Psoas muscle (tissue), 8 donors: ENCODE data around the gene BAHCC1. TPM values are rescaled to one million over a fixed set of nuclear protein-coding genes. Genes with fewer than 3 reads are reported as not detected.
A peak's percentile ranks its signal among the peaks of the same experiment; 100 is the strongest.

Experiments
- ATAC-seq, 4 donors: fragments of 200-7000 bp; cut with Tn5 transposase; one replicate each; pipeline ENCODE4 v1.9.1; 2020; ENCODE audit warnings: moderate library complexity in 3 of 4, mild to moderate bottlenecking in 2 of 4
- DNase-seq, 2 donors: peaks; one replicate each; pipeline ENCODE4 v3.0.0-alpha.2; 2020
- H3K27ac ChIP-seq: fragments of 200-600 bp; one replicate; pipeline ENCODE4 v1.8.0; 2022
- H3K27me3 ChIP-seq, 3 donors: fragments of 200-600 bp in 1 of 3; one replicate each; pipeline versions ENCODE4 v1.6.1 to v1.8.0; 2013 to 2022; ENCODE audit warnings: low read length in 2 of 3, mild to moderate bottlenecking in 2 of 3, moderate library complexity in 1 of 3; ENCODE audit not compliant: insufficient read depth in 3 of 3
- H3K36me3 ChIP-seq, 2 donors: fragments of 200-600 bp in 1 of 2; one replicate each; pipeline versions ENCODE4 v1.6.1 to v1.8.0; 2013 to 2022; ENCODE audit warnings: low read depth in 1 of 2, mild to moderate bottlenecking in 1 of 2, moderate library complexity in 1 of 2; ENCODE audit not compliant: insufficient read depth in 1 of 2
- H3K4me1 ChIP-seq: fragments of 200-600 bp; one replicate; pipeline ENCODE4 v1.8.0; 2022
- H3K4me3 ChIP-seq: fragments of 200-600 bp; one replicate; pipeline ENCODE4 v1.8.0; 2022; ENCODE audit warnings: mild to moderate bottlenecking
- H3K9me3 ChIP-seq: fragments of 200-600 bp; one replicate; pipeline ENCODE4 v1.8.0; 2022
- WGBS, 3 donors: extraction: QIAGEN DNeasy Blood & Tissue Kit; methylation state at CpG; one replicate each; pipeline versions ENCODE4 v1.1.6 to v1.1.7; 2013; 5-methylcytosine and 5-hydroxymethylcytosine counted together
- intact Hi-C, 2 donors: fragments of 100-400 bp; cut with DNase I; formaldehyde crosslinking; loops; one replicate each; pipeline versions ENCODE4 v1.11.0 to v1.14.2; 2022
- polyA plus RNA-seq, 3 donors: library from polyadenylated mRNA; stranded (reverse); fragments of 200-250 nt; gene quantifications; one replicate each; pipeline ENCODE4 v1.2.3, GENCODE V29; 2013
- total RNA-seq, 4 donors: library from RNA; stranded (reverse); fragmentation: NEBNext Ultra II Directional in 2 of 4; extraction: Animal tissue kit (Norgen Biotek cat#: 25700) in 2 of 4; gene quantifications; one replicate each; pipeline versions ENCODE4 v1.2.1 to v1.2.4, GENCODE V29; 2021 to 2023
- TF ChIP-seq, protein P1 (sequence below): fragments of 200-600 bp; IDR thresholded peaks from one replicate; pipeline ENCODE4 v1.8.0; 2022; ENCODE audit warnings: antibody characterized with exemption
- donor health status: healthy with polysubstance abuse.
- donor health status: DM: no; HTN: no; CAD: no; lungs with moderate emphysema.
- donor health status: Bipolar disorder and iron deficiency.
- donor health status: healthy.
- donor health status: DM: yes; HTN: yes; CAD: no.
- donor health status: DM: no; HTN: no; CAD: no.
- donor health status: DM: no; HTN: no; CAD: no.
- donor health status: DM: yes; HTN: yes; CAD: no.

Gene BAHCC1
- total and polyA plus RNA-seq, 7 donors: 2.8 to 10.7 (median 6.6) TPM

- WGBS, 3 donors: 6 to 19% (median 11%) methylated on average over 34 of the region's 34 CpGs
- peak overlapping the region; percentile 99 for H3K27ac ChIP-seq
- H3K4me3 ChIP-seq: peak overlapping the region; percentile 76
- no peaks in the 10 kb centered on the region for H3K27me3 ChIP-seq
- intact Hi-C loops: loop anchor here in 1 of 2 donors (2.0 to 5.0 kb wide), 3 partner anchors 100 to 140 kb away; partner anchors contain the start of gene ACTG1
- H3K9me3 ChIP-seq: no peaks in the 10 kb centered on the region
- peak in 1 of 4 donors; percentile 4 for ATAC-seq
- no peaks in the 10 kb centered on the region for H3K36me3 ChIP-seq
- peaks cover 44% of the 10 kb centered on the region for H3K4me1 ChIP-seq
- TF ChIP-seq, protein P1, sequence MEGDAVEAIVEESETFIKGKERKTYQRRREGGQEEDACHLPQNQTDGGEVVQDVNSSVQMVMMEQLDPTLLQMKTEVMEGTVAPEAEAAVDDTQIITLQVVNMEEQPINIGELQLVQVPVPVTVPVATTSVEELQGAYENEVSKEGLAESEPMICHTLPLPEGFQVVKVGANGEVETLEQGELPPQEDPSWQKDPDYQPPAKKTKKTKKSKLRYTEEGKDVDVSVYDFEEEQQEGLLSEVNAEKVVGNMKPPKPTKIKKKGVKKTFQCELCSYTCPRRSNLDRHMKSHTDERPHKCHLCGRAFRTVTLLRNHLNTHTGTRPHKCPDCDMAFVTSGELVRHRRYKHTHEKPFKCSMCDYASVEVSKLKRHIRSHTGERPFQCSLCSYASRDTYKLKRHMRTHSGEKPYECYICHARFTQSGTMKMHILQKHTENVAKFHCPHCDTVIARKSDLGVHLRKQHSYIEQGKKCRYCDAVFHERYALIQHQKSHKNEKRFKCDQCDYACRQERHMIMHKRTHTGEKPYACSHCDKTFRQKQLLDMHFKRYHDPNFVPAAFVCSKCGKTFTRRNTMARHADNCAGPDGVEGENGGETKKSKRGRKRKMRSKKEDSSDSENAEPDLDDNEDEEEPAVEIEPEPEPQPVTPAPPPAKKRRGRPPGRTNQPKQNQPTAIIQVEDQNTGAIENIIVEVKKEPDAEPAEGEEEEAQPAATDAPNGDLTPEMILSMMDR: no peak
- DNase-seq: peak; percentile 75 to 85
These were observed 3.0 kb upstream of the BAHCC1 start for GRCh38 chr17:81391936-81392908.

- H3K4me1 ChIP-seq: peaks cover 39% of the 10 kb centered on the region
- DNase-seq: peak; percentile 44 to 77
- WGBS, 3 donors: 1 to 2% (median 1%) methylated on average over 48 to 93 of the region's 93 CpGs
These were observed 2.2 kb upstream of the BAHCC1 start for GRCh38 chr17:81392909-81393654.

GRCh38 chr17:81393684-81394376 lies 1.4 kb upstream of the BAHCC1 start:
- H3K4me3 ChIP-seq: peak overlapping the region; percentile 76
- ATAC-seq: peak; percentile 66 to 73 (median 70)
- peak; percentile 100 for DNase-seq
- H3K9me3 ChIP-seq: no peaks in the 10 kb centered on the region
- peaks cover 31% of the 10 kb centered on the region for H3K4me1 ChIP-seq
- 0 to 1% (median 1%) methylated on average over 34 to 63 of the region's 63 CpGs for WGBS, 3 donors
- no peaks in the 10 kb centered on the region for H3K36me3 ChIP-seq
- no peaks in the 10 kb centered on the region for H3K27me3 ChIP-seq
- intact Hi-C loops: loop anchor here (1.0 to 5.0 kb wide), 4 partner anchors 90 to 142 kb away; partner anchors contain the start of gene ACTG1 (in 2 of the 2)
- TF ChIP-seq, protein P1: no peak
- peak overlapping the region; percentile 99 for H3K27ac ChIP-seq

More at GRCh38 chr17:81392909-81393654, 2.2 kb upstream of the BAHCC1 start:
- Histone ChIP-seq H3K9me3 (no peaks in the 10 kb centered on the region), H3K36me3 (no peaks in the 10 kb centered on the region), H3K27ac (peak overlapping the region; percentile 99), H3K4me3 (peak overlapping the region; percentile 76), H3K27me3 (no peaks in the 10 kb centered on the region)
- intact Hi-C loops: loop anchor here in 1 of 2 donors (2.0 to 5.0 kb wide), 3 partner anchors 101 to 141 kb away; partner anchors contain the start of gene ACTG1
- TF ChIP-seq, protein P1: no peak
- ATAC-seq: no peak

- Histone ChIP-seq H3K4me1 (peaks cover 25% of the 10 kb centered on the region), H3K27me3 (no peaks in the 10 kb centered on the region), H3K4me3 (peak overlapping the region; percentile 76), H3K36me3 (no peaks in the 10 kb centered on the region), H3K9me3 (no peaks in the 10 kb centered on the region), H3K27ac (peak overlapping the region; percentile 99)
- no peak for ATAC-seq
- intact Hi-C loops: loop anchor here (1.0 to 5.0 kb wide), 4 partner anchors 90 to 142 kb away; partner anchors contain the start of gene ACTG1 (in 1 of the 2)
- TF ChIP-seq, protein P1: no peak
- 4 to 10% (median 4%) methylated on average over 16 of the region's 16 CpGs for WGBS, 3 donors
- no peak for DNase-seq
These were observed 808 bp upstream of the BAHCC1 start for GRCh38 chr17:81394377-81394920.
